Measurements from ENCODE around the gene GCSH. TPM values are rescaled to one million over a fixed set of nuclear protein-coding genes. Genes with fewer than 3 reads are reported as not detected.

GCSH gene
- total and polyA plus RNA-seq, 10 of the 15 experiments (the other 5 are each of a cell fraction or from before 2014, with no cell fraction given): 14.7 to 108 (median 39.3) TPM

- TF ChIP-seq ZBTB40 (IDR thresholded peaks at IDR 0.05; ENCODE audit: borderline replicate concordance) (no peak), ZNF687 (IDR thresholded peaks at IDR 0.05) (no peak), MEF2B (IDR thresholded peaks at IDR 0.05; ENCODE audit: partially characterized antibody, poor library complexity, severe bottlenecking) (no peak), WRNIP1 (IDR thresholded peaks at IDR 0.05; ENCODE audit: borderline replicate concordance, low read depth, low read length) (no peak), HDGF (IDR thresholded peaks at IDR 0.05) (no peak), SMAD1 (IDR thresholded peaks at IDR 0.05; ENCODE audit: low read depth, partially characterized antibody) (no peak), TCF3 (IDR thresholded peaks at IDR 0.05; ENCODE audit: borderline replicate concordance, insufficient read depth, low read depth, low read length) (no peak), E2F4 (IDR thresholded peaks at IDR 0.05; ENCODE audit: low read depth, low read length) (no peak), SIN3A (IDR thresholded peaks at IDR 0.05; ENCODE audit: low read depth, low read length) (peak; percentile 39; the same call in 1 of the 2 replicates), KDM1A (IDR thresholded peaks at IDR 0.05; ENCODE audit: borderline replicate concordance) (no peak), IRF4 (IDR thresholded peaks at IDR 0.05; ENCODE audit: low read depth, low read length) (no peak), USF1 (IDR thresholded peaks at IDR 0.05; ENCODE audit: borderline replicate concordance, extremely low read length, insufficient read depth, low read depth, low read length) (no peak), PAX5 (IDR thresholded peaks at IDR 0.05; ENCODE audit: borderline replicate concordance, low read depth, low read length) (no peak), RELA (IDR thresholded peaks at IDR 0.05; ENCODE audit: borderline replicate concordance, partially characterized antibody) (no peak)
Measured at GRCh38 chr16:81035975-81036750, 60.0 kb downstream of the GCSH start (continued).
